B cell (primary cell): ENCODE data around the gene GOT1. TPM values are rescaled to one million over a fixed set of nuclear protein-coding genes. Genes with fewer than 3 reads are reported as not detected.

Experiments used
- ATAC-seq: fragments of 200-7000 bp; cut with Tn5 transposase; one replicate; pipeline ENCODE4 v1.10.0; 2021; ENCODE audit warnings: low read depth, mild to moderate bottlenecking, moderate number of reproducible peaks, moderate library complexity
- CTCF ChIA-PET: fragments of 350-600 bp; sonication (Branson Sonifier 250); formaldehyde crosslinking; loops from one replicate; lab custom pipeline; 2021; ENCODE audit warnings: antibody characterized with exemption, inconsistent platforms; lab: Charles Lee
- POLR2A ChIA-PET: fragments of 350-600 bp; sonication (Branson Sonifier 250); formaldehyde crosslinking; loops from one replicate; lab custom pipeline; 2021; ENCODE audit warnings: antibody characterized with exemption; lab: Charles Lee
- DNase-seq: peaks from one replicate; pipeline ENCODE4 v3.0.0; 2013
- H2AFZ ChIP-seq: 2 replicates; pipeline ENCODE4 v1.6.1; 2012; ENCODE audit warnings: mild to moderate bottlenecking, low read depth, low read length; ENCODE audit not compliant: insufficient read depth, poor library complexity, severe bottlenecking
- H3K27ac ChIP-seq, 2 donors: 1 replicate in 1 of 2; 2 replicates in 1 of 2; pipeline ENCODE4 v1.5.1; 2012 to 2013; ENCODE audit warnings: low read length in 2 of 2, mild to moderate bottlenecking in 2 of 2, moderate library complexity in 1 of 2
- H3K27me3 ChIP-seq, 4 experiments: fragments of 200-600 bp in 1 of 4; sonication (generic) in 1 of 4; replicated peaks in 1 of 4; 1 replicate in 2 of 4; 2 replicates in 2 of 4; pipeline versions ENCODE4 v1.6.1 to v1.7.0; 2013 to 2016; ENCODE audit warnings: low read length in 3 of 4, mild to moderate bottlenecking in 2 of 4, mixed read lengths in 1 of 4, moderate library complexity in 1 of 4; ENCODE audit not compliant: insufficient read depth in 4 of 4, control insufficient read depth in 3 of 4; ENCODE audit errors: control extremely low read depth in 1 of 4
- H3K36me3 ChIP-seq, 2 experiments: replicated peaks in 1 of 2; 1 replicate in 1 of 2; 2 replicates in 1 of 2; pipeline versions ENCODE4 v1.6.1 to v1.7.1; 2013; ENCODE audit warnings: low read length in 1 of 2; ENCODE audit not compliant: insufficient read depth in 2 of 2, control insufficient read depth in 1 of 2; ENCODE audit errors: control extremely low read depth in 1 of 2, extremely low read depth in 1 of 2
- H3K4me1 ChIP-seq, 2 donors: fragments of 200-600 bp in 1 of 2; sonication (generic) in 1 of 2; 1 replicate in 1 of 2; 2 replicates in 1 of 2; pipeline versions ENCODE4 v1.5.1 to v1.6.1; 2013 to 2017; ENCODE audit warnings: low read length in 2 of 2; ENCODE audit not compliant: control insufficient read depth in 2 of 2, insufficient read depth in 2 of 2
- H3K4me2 ChIP-seq: replicated peaks from 2 replicates; pipeline ENCODE3; 2012; ENCODE audit warnings: mild to moderate bottlenecking, low read depth, low read length; ENCODE audit not compliant: poor library complexity, severe bottlenecking
- H3K4me3 ChIP-seq, 5 experiments: fragments of 200-600 bp in 1 of 5; sonication (generic) in 1 of 5; 1 replicate in 3 of 5; 2 replicates in 2 of 5; pipeline versions ENCODE4 v1.5.1 to v1.7.0; 2011 to 2016; ENCODE audit warnings: low read length in 4 of 5, mild to moderate bottlenecking in 4 of 5, low read depth in 2 of 5, control low read depth in 1 of 5, moderate library complexity in 1 of 5; ENCODE audit not compliant: insufficient read depth in 1 of 5; ENCODE audit errors: control extremely low read depth in 1 of 5, extremely low read depth in 1 of 5
- H3K79me2 ChIP-seq: fragments of 200-600 bp; sonication (generic); one replicate; pipeline ENCODE4 v1.6.0; 2016; ENCODE audit warnings: low read length; ENCODE audit not compliant: control insufficient read depth, insufficient read depth
- H3K9ac ChIP-seq: fragments of 200-600 bp; sonication (generic); 2 replicates; pipeline ENCODE4 v1.6.1; 2017; ENCODE audit warnings: mild to moderate bottlenecking, low read length, moderate library complexity
- H3K9me3 ChIP-seq, 3 donors: one replicate each; pipeline versions ENCODE4 v1.6.1 to v1.7.1; 2013; ENCODE audit warnings: low read length in 2 of 3; ENCODE audit not compliant: control insufficient read depth in 2 of 3, insufficient read depth in 1 of 3; ENCODE audit errors: control extremely low read depth in 1 of 3
- H4K20me1 ChIP-seq: 2 replicates; pipeline ENCODE4 v1.6.0; 2012; ENCODE audit warnings: mild to moderate bottlenecking, low read length; ENCODE audit not compliant: insufficient read depth, control insufficient read depth, poor library complexity, severe bottlenecking
- H3K27ac Mint-ChIP-seq: one replicate; pipeline ENCODE4 v1.8.0; 2021; ENCODE audit warnings: mixed read lengths
- H3K27me3 Mint-ChIP-seq: one replicate; pipeline ENCODE4 v1.8.0; 2021; ENCODE audit warnings: mixed read lengths
- H3K4me1 Mint-ChIP-seq: one replicate; pipeline ENCODE4 v1.8.0; 2021; ENCODE audit warnings: mixed read lengths
- H3K4me3 Mint-ChIP-seq: one replicate; pipeline ENCODE4 v1.8.0; 2021; ENCODE audit warnings: mixed read lengths
- H3K9me3 Mint-ChIP-seq: one replicate; pipeline ENCODE4 v1.8.0; 2022; ENCODE audit warnings: mixed read lengths; ENCODE audit not compliant: insufficient read depth
- EZH2 ChIP-seq: IDR thresholded peaks from 2 replicates; pipeline ENCODE4 v1.6.1; 2012; ENCODE audit warnings: borderline replicate concordance, low read depth, mild to moderate bottlenecking, moderate library complexity, low read length; ENCODE audit not compliant: insufficient read depth, poor library complexity, severe bottlenecking
- WGBS: methylation state at CpG from one replicate; pipeline ENCODE4 v1.1.5; 2013; ENCODE audit warnings: missing lambda C conversion rate; ENCODE audit not compliant: insufficient coverage; 5-methylcytosine and 5-hydroxymethylcytosine counted together
- intact Hi-C: fragments of 100-400 bp; cut with micrococcal nuclease; formaldehyde crosslinking; loops from one replicate; pipeline ENCODE4 v1.10.0; 2022
- polyA plus RNA-seq: library from polyadenylated mRNA; depleted of rRNA; stranded (reverse); fragments of >200 nt; gene quantifications from 2 replicates; pipeline ENCODE4 v1.2.3, GENCODE V29; 2012
- total RNA-seq, 2 donors: library from RNA; stranded (reverse); fragments of 120-200 nt in 1 of 2; gene quantifications; 1 replicate in 1 of 2; 2 replicates in 1 of 2; pipeline versions ENCODE4 v1.2.3 to v1.2.4, GENCODE V29; 2013 to 2022
- TF ChIP-seq, protein P1 (sequence below): fragments of 200-600 bp; IDR thresholded peaks from one replicate; pipeline ENCODE4 v1.8.0; 2022; ENCODE audit warnings: antibody characterized with exemption, mild to moderate bottlenecking

The GOT1 gene
- total and polyA plus RNA-seq, 2 donors (not counting 1 experiment from before 2014, with no cell fraction given): 5.9 to 14.9 TPM

- Mint-ChIP-seq H3K4me3 (no peak overlapping the region), H3K27me3 (no peaks in the 10 kb centered on the region), H3K27ac (no peak overlapping the region), H3K4me1 (peaks cover 3% of the 10 kb centered on the region), H3K9me3 (no peaks in the 10 kb centered on the region)
- ChIA-PET POLR2A (no interaction called here), CTCF (no interaction called here)
- peaks cover 0 to 11% of the 10 kb centered on the region in 2 experiments for H3K36me3 ChIP-seq
- no peak overlapping the region for H3K27ac ChIP-seq
- intact Hi-C loops: no loop called here
- no peak for ATAC-seq
- no peak for DNase-seq
- H4K20me1 ChIP-seq: no peaks in the 10 kb centered on the region
- no peaks in the 10 kb centered on the region for H3K9me3 ChIP-seq
- no peak overlapping the region for H2AFZ ChIP-seq
- no peak overlapping the region for H3K4me3 ChIP-seq
- no CpG with 5 or more reads among the region's 2 CpGs for WGBS
- TF ChIP-seq EZH2: no peak
- TF ChIP-seq, protein P1, sequence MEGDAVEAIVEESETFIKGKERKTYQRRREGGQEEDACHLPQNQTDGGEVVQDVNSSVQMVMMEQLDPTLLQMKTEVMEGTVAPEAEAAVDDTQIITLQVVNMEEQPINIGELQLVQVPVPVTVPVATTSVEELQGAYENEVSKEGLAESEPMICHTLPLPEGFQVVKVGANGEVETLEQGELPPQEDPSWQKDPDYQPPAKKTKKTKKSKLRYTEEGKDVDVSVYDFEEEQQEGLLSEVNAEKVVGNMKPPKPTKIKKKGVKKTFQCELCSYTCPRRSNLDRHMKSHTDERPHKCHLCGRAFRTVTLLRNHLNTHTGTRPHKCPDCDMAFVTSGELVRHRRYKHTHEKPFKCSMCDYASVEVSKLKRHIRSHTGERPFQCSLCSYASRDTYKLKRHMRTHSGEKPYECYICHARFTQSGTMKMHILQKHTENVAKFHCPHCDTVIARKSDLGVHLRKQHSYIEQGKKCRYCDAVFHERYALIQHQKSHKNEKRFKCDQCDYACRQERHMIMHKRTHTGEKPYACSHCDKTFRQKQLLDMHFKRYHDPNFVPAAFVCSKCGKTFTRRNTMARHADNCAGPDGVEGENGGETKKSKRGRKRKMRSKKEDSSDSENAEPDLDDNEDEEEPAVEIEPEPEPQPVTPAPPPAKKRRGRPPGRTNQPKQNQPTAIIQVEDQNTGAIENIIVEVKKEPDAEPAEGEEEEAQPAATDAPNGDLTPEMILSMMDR: no peak
- H3K27me3 ChIP-seq: no peaks in the 10 kb centered on the region
- H3K79me2 ChIP-seq: peaks cover 6% of the 10 kb centered on the region
- no peak overlapping the region for H3K4me2 ChIP-seq
- H3K4me1 ChIP-seq: no peaks in the 10 kb centered on the region
- no peak overlapping the region for H3K9ac ChIP-seq
These were observed 18.9 kb downstream of the GOT1 start for GRCh38 chr10:99411546-99411945.

DNA sequence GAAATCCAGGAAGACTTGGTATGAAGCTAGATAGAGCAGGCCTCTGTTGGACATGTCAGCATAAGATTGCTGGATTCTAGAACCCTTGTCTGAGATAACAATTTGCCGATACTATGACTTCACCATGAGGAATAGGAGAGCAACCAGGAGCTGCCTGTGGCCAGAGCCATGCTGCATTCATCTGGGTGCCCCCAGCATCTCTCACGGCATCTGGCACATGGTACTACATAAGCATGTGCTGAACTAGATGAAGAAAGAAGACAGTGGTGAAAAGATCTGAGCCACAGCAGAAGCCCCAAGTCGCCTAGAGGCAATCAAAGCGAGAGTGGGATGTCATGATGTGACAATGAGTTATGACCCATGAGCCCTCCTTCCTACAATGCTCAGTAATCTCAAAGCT, 19.5 kb downstream of the GOT1 start:
- Histone ChIP-seq H2AFZ (no peak overlapping the region), H3K4me3 (no peak overlapping the region), H3K4me2 (no peak overlapping the region), H3K9ac (no peak overlapping the region), H3K4me1 (no peaks in the 10 kb centered on the region), H4K20me1 (no peaks in the 10 kb centered on the region), H3K79me2 (peaks cover 6% of the 10 kb centered on the region), H3K27ac (no peak overlapping the region), H3K36me3 (peaks cover under 1 to 18% of the 10 kb centered on the region in 2 experiments), H3K9me3 (no peaks in the 10 kb centered on the region), H3K27me3 (no peaks in the 10 kb centered on the region)
- ChIA-PET CTCF (interaction anchor here (1.2 kb wide), 1 partner anchor 19 kb away, joined by 3 read pairs; no protein-coding TSS in a partner anchor), POLR2A (no interaction called here)
- WGBS: 95% methylated on average over 2 of the region's 4 CpGs
- H3K9me3 Mint-ChIP-seq: no peaks in the 10 kb centered on the region
- H3K4me1 Mint-ChIP-seq: no peaks in the 10 kb centered on the region
- TF ChIP-seq EZH2: no peak
- TF ChIP-seq, protein P1: no peak
- no peak overlapping the region for H3K27ac Mint-ChIP-seq
- DNase-seq: no peak
- no peak for ATAC-seq
- intact Hi-C loops: no loop called here
- no peak overlapping the region for H3K4me3 Mint-ChIP-seq
- H3K27me3 Mint-ChIP-seq: no peaks in the 10 kb centered on the region
